MM.1S (cell line): ENCODE results near the gene TBRG1.

Source experiments
- DNase-seq: peaks from one replicate; pipeline ENCODE4 v3.0.0-alpha.2; 2015
- H2AFZ ChIP-seq: fragments of 300-600 bp; sonication (generic); 2 replicates; pipeline ENCODE4 v1.6.0; 2016; ENCODE audit warnings: antibody characterized with exemption, low read length
- H3F3A ChIP-seq: fragments of 300-600 bp; sonication (generic); 2 replicates; pipeline ENCODE4 v1.6.1; 2016; ENCODE audit warnings: mild to moderate bottlenecking, antibody characterized with exemption, low read length, moderate library complexity, mixed read lengths; ENCODE audit not compliant: insufficient read depth
- H3K27ac ChIP-seq: fragments of 300-600 bp; sonication (generic); 2 replicates; pipeline ENCODE4 v1.5.1; 2016; ENCODE audit warnings: mild to moderate bottlenecking, low read length
- H3K27me3 ChIP-seq: fragments of 300-600 bp; sonication (generic); replicated peaks from 2 replicates; pipeline ENCODE4 v1.6.0; 2016; ENCODE audit warnings: low read length; ENCODE audit not compliant: insufficient read depth
- H3K36me3 ChIP-seq: fragments of 300-600 bp; sonication (generic); replicated peaks from 2 replicates; pipeline ENCODE4 v1.6.1; 2016; ENCODE audit warnings: mild to moderate bottlenecking, low read length, mixed read lengths; ENCODE audit not compliant: insufficient read depth
- H3K4me1 ChIP-seq: fragments of 300-600 bp; sonication (generic); 2 replicates; pipeline ENCODE4 v1.6.1; 2016; ENCODE audit warnings: low read length, mixed read lengths
- H3K4me2 ChIP-seq: fragments of 300-600 bp; sonication (generic); 2 replicates; pipeline ENCODE4 v1.6.0; 2016; ENCODE audit warnings: low read depth, low read length
- H3K4me3 ChIP-seq: fragments of 300-600 bp; sonication (generic); 2 replicates; pipeline ENCODE4 v1.5.1; 2016; ENCODE audit warnings: low read length, mixed read lengths
- H3K79me2 ChIP-seq: fragments of 300-600 bp; sonication (generic); 2 replicates; pipeline ENCODE4 v1.6.1; 2016; ENCODE audit warnings: mixed run types, low read length, mixed read lengths
- H3K9ac ChIP-seq: fragments of 300-600 bp; sonication (generic); 2 replicates; pipeline ENCODE4 v1.6.1; 2016; ENCODE audit warnings: low read length, mixed read lengths
- H3K9me2 ChIP-seq: fragments of 300-600 bp; sonication (generic); replicated peaks from 2 replicates; pipeline ENCODE4 v1.6.1; 2016; ENCODE audit warnings: mild to moderate bottlenecking, low read length, mixed read lengths; ENCODE audit not compliant: insufficient read depth
- H3K9me3 ChIP-seq: fragments of 300-600 bp; sonication (generic); replicated peaks from 2 replicates; pipeline ENCODE4 v1.6.1; 2016; ENCODE audit warnings: mild to moderate bottlenecking, low read length, mixed read lengths; ENCODE audit not compliant: insufficient read depth
- H4K20me1 ChIP-seq: fragments of 300-600 bp; sonication (generic); 2 replicates; pipeline ENCODE4 v1.6.1; 2016; ENCODE audit warnings: mild to moderate bottlenecking, low read length, moderate library complexity, mixed read lengths; ENCODE audit not compliant: insufficient read depth
- CTCF ChIP-seq: fragments of 300-600 bp; sonication (generic); IDR thresholded peaks from 2 replicates; pipeline ENCODE4 v1.5.1; 2016; ENCODE audit warnings: antibody characterized with exemption, low read length, mixed read lengths
- EZH2 ChIP-seq: fragments of 300-600 bp; sonication (generic); optimal IDR thresholded peaks from 2 replicates; pipeline ENCODE3; 2017; ENCODE audit warnings: low read depth, mild to moderate bottlenecking, antibody characterized with exemption, low read length, mixed read lengths
- EZH2phosphoT487 ChIP-seq: fragments of 300-600 bp; sonication (generic); IDR thresholded peaks from 2 replicates; pipeline ENCODE4 v1.6.1; 2018; ENCODE audit warnings: antibody characterized with exemption, low read length

The TBRG1 gene

GRCh38 chr11:124625504-124626168 is 3.0 kb downstream of the TBRG1 start:
- Histone ChIP-seq H3K4me3 (no peak overlapping the region), H3K9ac (no peak overlapping the region), H3K9me2 (no peaks in the 10 kb centered on the region), H3K4me2 (no peak overlapping the region), H3F3A (no peaks in the 10 kb centered on the region), H3K36me3 (0 out of 2 replicates have a peak, but pooled peaks cover 11% of the 10 kb centered on the region), H3K9me3 (no peaks in the 10 kb centered on the region), H3K79me2 (peaks cover 38% of the 10 kb centered on the region), H3K27me3 (no peaks in the 10 kb centered on the region), H4K20me1 (no peaks in the 10 kb centered on the region), H2AFZ (no peak overlapping the region), H3K4me1 (peaks cover 11% of the 10 kb centered on the region), H3K27ac (no peak overlapping the region)
- no peak for DNase-seq
- no peak for TF ChIP-seq CTCF
- no peak for TF ChIP-seq EZH2
- TF ChIP-seq EZH2phosphoT487: no peak

- H3K79me2 ChIP-seq: peaks cover 37% of the 10 kb centered on the region
- no peak for DNase-seq
- no peaks in the 10 kb centered on the region for H3K27me3 ChIP-seq
- H3K9me3 ChIP-seq: no peaks in the 10 kb centered on the region
- peaks cover 11% of the 10 kb centered on the region for H3K36me3 ChIP-seq
- no peak overlapping the region for H3K4me2 ChIP-seq
- H3K9me2 ChIP-seq: no peaks in the 10 kb centered on the region
- TF ChIP-seq EZH2: no peak
- no peak for TF ChIP-seq CTCF
- TF ChIP-seq EZH2phosphoT487: no peak
- no peaks in the 10 kb centered on the region for H4K20me1 ChIP-seq
- H3F3A ChIP-seq: no peaks in the 10 kb centered on the region
- peaks cover 7% of the 10 kb centered on the region for H3K4me1 ChIP-seq
- H3K4me3 ChIP-seq: no peak overlapping the region
- H2AFZ ChIP-seq: no peak overlapping the region
- no peak overlapping the region for H3K27ac ChIP-seq
- no peak overlapping the region for H3K9ac ChIP-seq
Measured at GRCh38 chr11:124627546-124627945, 4.9 kb downstream of the TBRG1 start.

GRCh38 chr11:124629961-124630360 is 7.3 kb downstream of the TBRG1 start:
- Histone ChIP-seq H3K9me3 (no peaks in the 10 kb centered on the region), H3K4me1 (no peaks in the 10 kb centered on the region), H3K36me3 (peaks cover 15% of the 10 kb centered on the region)

More at GRCh38 chr11:124629961-124630360, 7.3 kb downstream of the TBRG1 start:
- Histone ChIP-seq H3K27ac (no peak overlapping the region), H4K20me1 (no peaks in the 10 kb centered on the region), H3K4me3 (no peak overlapping the region), H3K4me2 (no peak overlapping the region), H3F3A (no peaks in the 10 kb centered on the region), H3K9me2 (no peaks in the 10 kb centered on the region), H3K9ac (no peak overlapping the region), H3K27me3 (no peaks in the 10 kb centered on the region), H2AFZ (no peak overlapping the region), H3K79me2 (peaks cover 13% of the 10 kb centered on the region)
- no peak for DNase-seq
- no peak for TF ChIP-seq CTCF
